Measurements from ENCODE around the gene TMEM125. TPM values are rescaled to one million over a fixed set of nuclear protein-coding genes. Genes with fewer than 3 reads are reported as not detected.

TMEM125 gene
- total RNA-seq, 1 experiment from 2014 or later: not detected

DNA sequence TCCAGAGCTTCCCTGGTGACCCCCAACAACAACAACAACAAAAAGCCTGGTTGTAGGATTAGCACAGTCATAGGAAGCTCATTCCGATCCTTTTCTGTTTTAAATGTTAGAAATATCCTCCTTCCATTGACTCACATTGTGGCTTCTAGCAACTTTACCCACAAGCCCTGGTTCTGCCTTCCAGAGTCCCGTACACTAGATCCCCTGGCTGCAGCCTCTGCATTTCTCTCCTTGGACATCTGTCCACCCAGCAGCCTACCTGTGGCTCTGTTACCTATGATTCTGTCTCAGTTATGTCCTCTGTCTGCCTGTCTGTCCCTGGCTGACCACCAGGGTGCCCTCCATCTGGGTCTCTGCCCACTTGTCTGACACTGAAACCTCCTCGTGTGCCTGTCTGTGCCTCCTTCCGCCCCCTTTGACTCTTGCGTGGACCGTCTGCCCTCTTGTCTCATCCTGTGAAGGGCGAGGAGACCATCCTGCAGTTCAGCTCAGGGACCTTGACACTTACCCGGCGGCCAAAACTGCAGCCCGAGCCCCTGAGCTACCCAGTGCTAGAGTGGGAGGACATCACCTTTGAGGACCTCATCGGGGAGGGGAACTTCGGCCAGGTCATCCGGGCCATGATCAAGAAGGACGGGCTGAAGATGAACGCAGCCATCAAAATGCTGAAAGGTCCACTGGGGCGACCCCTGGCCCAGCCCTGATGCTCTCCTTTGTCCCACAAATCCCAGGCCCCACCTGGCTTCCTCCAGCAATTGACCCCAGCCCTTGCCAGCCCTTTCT lies 47.1 kb downstream of the TMEM125 start:
- no peak for DNase-seq (ENCODE audit: low read depth, low spot score)
- Histone ChIP-seq H3K27ac (ENCODE audit: low read length) (no peak overlapping the region), H3K9me3 (ENCODE audit: control insufficient read depth, insufficient read depth, low read depth, low read length) (no peaks in the 10 kb centered on the region), H3K27me3 (ENCODE audit: control insufficient read depth, insufficient read depth, low read length) (no peaks in the 10 kb centered on the region), H3K4me3 (ENCODE audit: low read depth in 2 of 2, low read length in 2 of 2) (no peak overlapping the region), H3K36me3 (ENCODE audit: control insufficient read depth, insufficient read depth, low read length) (no peaks in the 10 kb centered on the region), H3K4me1 (ENCODE audit: control insufficient read depth, insufficient read depth, low read length) (no peaks in the 10 kb centered on the region)
- ChIA-PET CTCF (interaction anchor here (1.0 kb wide), 1 partner anchor 15 kb away, joined by 3 read pairs; no protein-coding TSS in a partner anchor), POLR2A (no interaction called here)
- no peak for TF ChIP-seq SIN3A (IDR thresholded peaks at IDR 0.05; ENCODE audit: borderline replicate concordance, insufficient read depth, low read depth, low read length)
- TF ChIP-seq TCF7L2 (IDR thresholded peaks at IDR 0.05; ENCODE audit: low read depth, low read length): no peak
- TF ChIP-seq, protein P1, sequence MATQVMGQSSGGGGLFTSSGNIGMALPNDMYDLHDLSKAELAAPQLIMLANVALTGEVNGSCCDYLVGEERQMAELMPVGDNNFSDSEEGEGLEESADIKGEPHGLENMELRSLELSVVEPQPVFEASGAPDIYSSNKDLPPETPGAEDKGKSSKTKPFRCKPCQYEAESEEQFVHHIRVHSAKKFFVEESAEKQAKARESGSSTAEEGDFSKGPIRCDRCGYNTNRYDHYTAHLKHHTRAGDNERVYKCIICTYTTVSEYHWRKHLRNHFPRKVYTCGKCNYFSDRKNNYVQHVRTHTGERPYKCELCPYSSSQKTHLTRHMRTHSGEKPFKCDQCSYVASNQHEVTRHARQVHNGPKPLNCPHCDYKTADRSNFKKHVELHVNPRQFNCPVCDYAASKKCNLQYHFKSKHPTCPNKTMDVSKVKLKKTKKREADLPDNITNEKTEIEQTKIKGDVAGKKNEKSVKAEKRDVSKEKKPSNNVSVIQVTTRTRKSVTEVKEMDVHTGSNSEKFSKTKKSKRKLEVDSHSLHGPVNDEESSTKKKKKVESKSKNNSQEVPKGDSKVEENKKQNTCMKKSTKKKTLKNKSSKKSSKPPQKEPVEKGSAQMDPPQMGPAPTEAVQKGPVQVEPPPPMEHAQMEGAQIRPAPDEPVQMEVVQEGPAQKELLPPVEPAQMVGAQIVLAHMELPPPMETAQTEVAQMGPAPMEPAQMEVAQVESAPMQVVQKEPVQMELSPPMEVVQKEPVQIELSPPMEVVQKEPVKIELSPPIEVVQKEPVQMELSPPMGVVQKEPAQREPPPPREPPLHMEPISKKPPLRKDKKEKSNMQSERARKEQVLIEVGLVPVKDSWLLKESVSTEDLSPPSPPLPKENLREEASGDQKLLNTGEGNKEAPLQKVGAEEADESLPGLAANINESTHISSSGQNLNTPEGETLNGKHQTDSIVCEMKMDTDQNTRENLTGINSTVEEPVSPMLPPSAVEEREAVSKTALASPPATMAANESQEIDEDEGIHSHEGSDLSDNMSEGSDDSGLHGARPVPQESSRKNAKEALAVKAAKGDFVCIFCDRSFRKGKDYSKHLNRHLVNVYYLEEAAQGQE (IDR thresholded peaks at IDR 0.05; ENCODE audit: insufficient read depth in 1 of 2, low read depth in 2 of 2, low read length in 1 of 2): no peak
- intact Hi-C loops (cut with micrococcal nuclease; ENCODE audit: unreplicated experiment) (no loop called here), in situ Hi-C loops (cut with HindIII; ENCODE audit: low pct_unique_long_range_greater_than_20kb, low sequenced_read_pairs) (no loop called here)
- ATAC-seq: no peak
- BruUV-seq (replicated peaks): no TSS peak

DNA sequence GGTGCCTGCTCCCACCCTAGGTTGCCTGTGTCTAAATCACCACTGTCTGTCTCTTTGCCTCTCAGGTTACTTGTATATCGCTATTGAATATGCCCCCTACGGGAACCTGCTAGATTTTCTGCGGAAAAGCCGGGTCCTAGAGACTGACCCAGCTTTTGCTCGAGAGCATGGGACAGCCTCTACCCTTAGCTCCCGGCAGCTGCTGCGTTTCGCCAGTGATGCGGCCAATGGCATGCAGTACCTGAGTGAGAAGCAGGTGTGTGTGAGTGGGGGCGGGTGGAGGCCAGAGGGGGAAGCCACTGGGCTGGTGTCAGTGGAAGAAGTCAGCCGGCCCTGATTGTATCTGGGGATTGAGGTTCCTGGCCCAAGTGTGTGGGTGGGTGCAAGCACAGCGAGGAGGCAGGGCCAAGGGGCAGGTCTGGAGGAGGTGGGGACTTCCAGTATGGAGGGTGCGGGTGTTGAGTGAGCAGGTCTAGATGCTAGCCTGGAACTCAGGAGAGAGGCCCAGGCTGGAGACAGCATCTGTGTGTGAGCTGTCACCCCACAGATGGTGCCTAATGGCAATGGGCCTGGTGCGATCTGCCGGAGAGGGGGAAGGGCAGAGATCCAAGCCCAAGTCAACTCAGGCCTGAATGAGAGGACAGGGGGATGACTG lies 48.2 kb downstream of the TMEM125 start:
- CTCF ChIA-PET: interaction anchor here (1.0 kb wide), 1 partner anchor 14 kb away, joined by 3 read pairs; no protein-coding TSS in a partner anchor
- H3K36me3 ChIP-seq (ENCODE audit: control insufficient read depth, insufficient read depth, low read length): no peaks in the 10 kb centered on the region
- TF ChIP-seq, protein P2, sequence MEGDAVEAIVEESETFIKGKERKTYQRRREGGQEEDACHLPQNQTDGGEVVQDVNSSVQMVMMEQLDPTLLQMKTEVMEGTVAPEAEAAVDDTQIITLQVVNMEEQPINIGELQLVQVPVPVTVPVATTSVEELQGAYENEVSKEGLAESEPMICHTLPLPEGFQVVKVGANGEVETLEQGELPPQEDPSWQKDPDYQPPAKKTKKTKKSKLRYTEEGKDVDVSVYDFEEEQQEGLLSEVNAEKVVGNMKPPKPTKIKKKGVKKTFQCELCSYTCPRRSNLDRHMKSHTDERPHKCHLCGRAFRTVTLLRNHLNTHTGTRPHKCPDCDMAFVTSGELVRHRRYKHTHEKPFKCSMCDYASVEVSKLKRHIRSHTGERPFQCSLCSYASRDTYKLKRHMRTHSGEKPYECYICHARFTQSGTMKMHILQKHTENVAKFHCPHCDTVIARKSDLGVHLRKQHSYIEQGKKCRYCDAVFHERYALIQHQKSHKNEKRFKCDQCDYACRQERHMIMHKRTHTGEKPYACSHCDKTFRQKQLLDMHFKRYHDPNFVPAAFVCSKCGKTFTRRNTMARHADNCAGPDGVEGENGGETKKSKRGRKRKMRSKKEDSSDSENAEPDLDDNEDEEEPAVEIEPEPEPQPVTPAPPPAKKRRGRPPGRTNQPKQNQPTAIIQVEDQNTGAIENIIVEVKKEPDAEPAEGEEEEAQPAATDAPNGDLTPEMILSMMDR (IDR thresholded peaks at IDR 0.05): no peak
- TF ChIP-seq SIN3A (IDR thresholded peaks at IDR 0.05; ENCODE audit: borderline replicate concordance, insufficient read depth, low read depth, low read length) (no peak), POLR2AphosphoS5 (IDR thresholded peaks at IDR 0.05; ENCODE audit: low read depth, low read length) (no peak), TCF7L2 (IDR thresholded peaks at IDR 0.05; ENCODE audit: low read depth, low read length) (no peak)
- TF ChIP-seq, protein P1 (IDR thresholded peaks at IDR 0.05; ENCODE audit: insufficient read depth in 1 of 2, low read depth in 2 of 2, low read length in 1 of 2): no peak
- H3K4me3 ChIP-seq (ENCODE audit: low read depth in 2 of 2, low read length in 2 of 2): no peak overlapping the region
- POLR2A ChIA-PET: no interaction called here
- H3K27ac ChIP-seq (ENCODE audit: low read length): no peak overlapping the region
- BruUV-seq (replicated peaks): no TSS peak
- DNase-seq (ENCODE audit: low read depth, low spot score): no peak
- in situ Hi-C loops (cut with HindIII; ENCODE audit: low pct_unique_long_range_greater_than_20kb, low sequenced_read_pairs) (no loop called here), intact Hi-C loops (cut with micrococcal nuclease; ENCODE audit: unreplicated experiment) (no loop called here)
- ATAC-seq: no peak
- H3K4me1 ChIP-seq (ENCODE audit: control insufficient read depth, insufficient read depth, low read length): no peaks in the 10 kb centered on the region
- no peaks in the 10 kb centered on the region for H3K9me3 ChIP-seq (ENCODE audit: control insufficient read depth, insufficient read depth, low read depth, low read length)
- no peaks in the 10 kb centered on the region for H3K27me3 ChIP-seq (ENCODE audit: control insufficient read depth, insufficient read depth, low read length)
